SK-N-SH (cell line): Measurements from ENCODE around the gene NCK1. TPM values are rescaled to one million over a fixed set of nuclear protein-coding genes. Genes with fewer than 3 reads are reported as not detected.

Experiments
- CTCF ChIA-PET: fragments of 300-600, 350-600 bp; formaldehyde crosslinking; extraction: SDS; loops from one replicate; lab custom pipeline; 2021; lab: Yijun Ruan, JAX
- POLR2A ChIA-PET: fragments of 350-600 bp; sonication (Branson Sonifier 250); formaldehyde crosslinking; extraction: SDS; loops from one replicate; lab custom pipeline; 2020; ENCODE audit warnings: antibody characterized with exemption, inconsistent platforms; lab: Yijun Ruan, JAX
- DNase-seq: peaks from one replicate; pipeline ENCODE4 v3.0.0; 2012
- H2AFZ ChIP-seq: fragments of 200-600 bp; sonication (generic); 2 replicates; pipeline ENCODE4 v1.8.1; 2016; ENCODE audit warnings: antibody characterized with exemption, mild to moderate bottlenecking, low read depth
- H3F3A ChIP-seq: fragments of 200-600 bp; sonication (generic); replicated peaks from 2 replicates; pipeline ENCODE3; 2016; ENCODE audit warnings: antibody characterized with exemption, mild to moderate bottlenecking; ENCODE audit not compliant: insufficient read depth
- H3K27ac ChIP-seq, 2 experiments: fragments of 200-500 bp in 1 of 2; fragments of 200-600 bp in 1 of 2; sonication (Bioruptor generic) in 1 of 2; sonication (generic), shearing (Covaris generic) in 1 of 2; 2 replicates each; pipeline versions ENCODE4 v1.5.1 to v1.6.1; 2014 to 2016; ENCODE audit warnings: low read depth in 2 of 2, inconsistent platforms in 1 of 2, low read length in 1 of 2, mild to moderate bottlenecking in 1 of 2, mixed read lengths in 1 of 2
- H3K27me3 ChIP-seq: fragments of 200-600 bp; sonication (generic), shearing (Covaris generic); 2 replicates; pipeline ENCODE4 v1.6.1; 2016; ENCODE audit warnings: mixed run types; ENCODE audit not compliant: insufficient read depth
- H3K36me3 ChIP-seq, 2 experiments: fragments of 200-500 bp in 1 of 2; fragments of 200-600 bp in 1 of 2; sonication (Bioruptor generic) in 1 of 2; sonication (generic) in 1 of 2; replicated peaks in 1 of 2; 2 replicates each; pipeline versions ENCODE3 to v1.5.1; 2014 to 2016; ENCODE audit warnings: low read length in 1 of 2, mild to moderate bottlenecking in 1 of 2; ENCODE audit not compliant: insufficient read depth in 2 of 2, control insufficient read depth in 1 of 2
- H3K4me1 ChIP-seq, 2 experiments: fragments of 200-500 bp in 1 of 2; fragments of 200-600 bp in 1 of 2; sonication (Bioruptor generic) in 1 of 2; sonication (generic), shearing (Covaris generic) in 1 of 2; 2 replicates each; pipeline versions ENCODE4 v1.5.1 to v1.6.1; 2014 to 2016; ENCODE audit warnings: low read depth in 1 of 2, low read length in 1 of 2, mixed run types in 1 of 2; ENCODE audit not compliant: insufficient read depth in 2 of 2, control insufficient read depth in 1 of 2
- H3K4me2 ChIP-seq: fragments of 200-600 bp; sonication (generic), shearing (Covaris generic); 2 replicates; pipeline ENCODE4 v1.6.1; 2017; ENCODE audit warnings: mixed run types
- H3K4me3 ChIP-seq, 2 experiments: fragments of 200-500 bp in 1 of 2; fragments of 200-600 bp in 1 of 2; sonication (Bioruptor generic) in 1 of 2; sonication (generic), shearing (Covaris generic) in 1 of 2; 2 replicates each; pipeline versions ENCODE4 v1.5.1 to v1.8.1; 2014 to 2016; ENCODE audit warnings: low read depth in 2 of 2, inconsistent platforms in 1 of 2, low read length in 1 of 2, mild to moderate bottlenecking in 1 of 2, mixed read lengths in 1 of 2, moderate library complexity in 1 of 2
- H3K79me2 ChIP-seq: fragments of 200-600 bp; sonication (generic); 2 replicates; pipeline ENCODE4 v1.8.1; 2017; ENCODE audit warnings: mild to moderate bottlenecking; ENCODE audit not compliant: insufficient read depth
- H3K9ac ChIP-seq: fragments of 200-600 bp; sonication (generic); 2 replicates; pipeline ENCODE4 v1.6.1; 2017; ENCODE audit warnings: mixed run types
- H3K9me2 ChIP-seq: fragments of 200-600 bp; sonication (generic); 2 replicates; pipeline ENCODE4 v1.6.1; 2017; ENCODE audit warnings: mixed run types
- H3K9me3 ChIP-seq: fragments of 200-600 bp; sonication (generic); 2 replicates; pipeline ENCODE4 v1.6.1; 2017; ENCODE audit warnings: mixed run types, mild to moderate bottlenecking, moderate library complexity
- H4K20me1 ChIP-seq: fragments of 200-600 bp; sonication (generic); 2 replicates; pipeline ENCODE4 v1.6.1; 2017; ENCODE audit warnings: mild to moderate bottlenecking, mixed run types; ENCODE audit not compliant: insufficient read depth
- CHD2 ChIP-seq: fragments of 150-350 bp; IDR thresholded peaks from 2 replicates; pipeline ENCODE4 v1.6.1; 2018; ENCODE audit warnings: low read length; ENCODE audit not compliant: partially characterized antibody
- ELF1 ChIP-seq: IDR thresholded peaks from 2 replicates; pipeline ENCODE4 v1.4.0; 2012
- EZH2phosphoT487 ChIP-seq: fragments of 200-600 bp; sonication (generic); IDR thresholded peaks from 2 replicates; pipeline ENCODE4 v1.6.1; 2017; ENCODE audit warnings: low read depth, mixed run types, mild to moderate bottlenecking, antibody characterized with exemption, moderate library complexity, borderline replicate concordance
- FOSL2 ChIP-seq: IDR thresholded peaks from 2 replicates; pipeline ENCODE4 v1.4.0; 2012; ENCODE audit warnings: low read depth, mild to moderate bottlenecking, moderate library complexity, borderline replicate concordance
- FOXM1 ChIP-seq: IDR thresholded peaks from 2 replicates; pipeline ENCODE4 v1.4.0; 2012; ENCODE audit warnings: low read depth, mild to moderate bottlenecking
- GATA2 ChIP-seq: sonication (generic); formaldehyde crosslinking; IDR thresholded peaks from 2 replicates; pipeline ENCODE4 v1.5.0; 2020; ENCODE audit warnings: mild to moderate bottlenecking, missing genetic modification reagents
- MEF2A ChIP-seq: IDR thresholded peaks from 2 replicates; pipeline ENCODE4 v1.4.0; 2012; ENCODE audit warnings: low read depth, borderline replicate concordance
- MXI1 ChIP-seq: IDR thresholded peaks from 2 replicates; pipeline ENCODE4 v1.6.1; 2012; ENCODE audit warnings: mild to moderate bottlenecking, low read depth, low read length, improper control_type of control experiment
- NFIC ChIP-seq: IDR thresholded peaks from 2 replicates; pipeline ENCODE4 v1.4.0; 2012; ENCODE audit warnings: borderline replicate concordance
- POLR2AphosphoS5 ChIP-seq: IDR thresholded peaks from 2 replicates; pipeline ENCODE4 v1.6.1; 2012; ENCODE audit warnings: low read depth, low read length
- RCOR1 ChIP-seq: fragments of 150-350 bp; IDR thresholded peaks from 2 replicates; pipeline ENCODE4 v1.6.1; 2017; ENCODE audit warnings: antibody characterized with exemption, low read length
- REST ChIP-seq: IDR thresholded peaks from 2 replicates; pipeline ENCODE4 v1.6.1; 2012; ENCODE audit warnings: mild to moderate bottlenecking, low read depth, low read length, moderate library complexity
- RFX5 ChIP-seq: IDR thresholded peaks from 2 replicates; pipeline ENCODE4 v1.6.1; 2012; ENCODE audit warnings: mild to moderate bottlenecking, improper control_type of control experiment, low read length
- SMC3 ChIP-seq: IDR thresholded peaks from 2 replicates; pipeline ENCODE4 v1.6.1; 2012; ENCODE audit warnings: low read depth, low read length, improper control_type of control experiment
- TAF1 ChIP-seq: IDR thresholded peaks from 2 replicates; pipeline ENCODE4 v1.6.1; 2012; ENCODE audit warnings: low read depth, mild to moderate bottlenecking, low read length, moderate library complexity, borderline replicate concordance
- TEAD4 ChIP-seq: IDR thresholded peaks from 2 replicates; pipeline ENCODE4 v1.4.0; 2012; ENCODE audit warnings: mild to moderate bottlenecking, borderline replicate concordance; ENCODE audit not compliant: insufficient read depth
- USF1 ChIP-seq: IDR thresholded peaks from 2 replicates; pipeline ENCODE4 v1.4.0; 2012; ENCODE audit warnings: low read depth, borderline replicate concordance
- USF2 ChIP-seq: fragments of 150-350 bp; IDR thresholded peaks from 2 replicates; pipeline ENCODE4 v1.6.1; 2017; ENCODE audit warnings: antibody characterized with exemption, low read length, low read depth, borderline replicate concordance
- ZBTB33 ChIP-seq: IDR thresholded peaks from 2 replicates; pipeline ENCODE4 v1.4.0; 2012; ENCODE audit warnings: low read depth, borderline replicate concordance
- WGBS: methylation state at CpG from one replicate; pipeline ENCODE4 v1.1.6; 2017; ENCODE audit warnings: low lambda C conversion rate; 5-methylcytosine and 5-hydroxymethylcytosine counted together
- polyA plus RNA-seq, 3 experiments: library from polyadenylated mRNA; depleted of rRNA; stranded (reverse); fragments of >200 nt; gene quantifications; 2 replicates each; pipeline ENCODE4 v1.2.3, GENCODE V29; 2012

The NCK1 gene
- polyA plus RNA-seq, 1 of the 3 experiments (the other 2 are of a cell fraction), result 16.2 TPM

GRCh38 chr3:136943436-136943835, 81.4 kb downstream of the NCK1 start:
- no peak overlapping the region for H3K4me3 ChIP-seq
- H3K4me1 ChIP-seq, result peaks cover 4 to 6% of the 10 kb centered on the region in 2 experiments; a peak in 3 of 4 replicates
- no peaks in the 10 kb centered on the region for H3K9me2 ChIP-seq
- peaks cover 52% of the 10 kb centered on the region for H3K79me2 ChIP-seq
- TF ChIP-seq FOSL2, result no peak
- TF ChIP-seq EZH2phosphoT487, result no peak
- no peak for TF ChIP-seq MEF2A
- no peak for TF ChIP-seq TEAD4
- no peak for TF ChIP-seq MXI1
- no peak for TF ChIP-seq SMC3
- no peak for TF ChIP-seq RFX5
- no peak for TF ChIP-seq REST
- TF ChIP-seq TAF1, result no peak
- no peak for TF ChIP-seq USF2
- no peak for TF ChIP-seq NFIC
- no peak for TF ChIP-seq RCOR1
- TF ChIP-seq ELF1, result no peak
- TF ChIP-seq CHD2, result no peak
- no peak for TF ChIP-seq USF1
- no peak for TF ChIP-seq ZBTB33
- no peak for TF ChIP-seq POLR2AphosphoS5
- no peak for TF ChIP-seq GATA2 (CRISPR knock-in tag)
- TF ChIP-seq FOXM1, result no peak
- no peak overlapping the region for H3K9ac ChIP-seq
- no peak overlapping the region for H3K4me2 ChIP-seq
- no peaks in the 10 kb centered on the region for H4K20me1 ChIP-seq
- no peaks in the 10 kb centered on the region for H3K9me3 ChIP-seq
- no peaks in the 10 kb centered on the region for H3K27me3 ChIP-seq
- CTCF ChIA-PET, result no interaction called here
- no peak overlapping the region for H3K27ac ChIP-seq
- no peak for DNase-seq
- H3F3A ChIP-seq, result peaks cover 7% of the 10 kb centered on the region
- peaks cover 3 to 19% of the 10 kb centered on the region in 2 experiments for H3K36me3 ChIP-seq
- 94% methylated on average over 3 of the region's 3 CpGs for WGBS
- POLR2A ChIA-PET, result no interaction called here
- no peak overlapping the region for H2AFZ ChIP-seq
